GM23338 (cell line): ENCODE data around the gene DDRGK1. TPM values are rescaled to one million over a fixed set of nuclear protein-coding genes. Genes with fewer than 3 reads are reported as not detected.
A peak's percentile ranks its signal among the peaks of the same experiment; 100 is the strongest.

Source experiments
- ATAC-seq: fragments of 200-7000 bp; cut with Tn5 transposase; 3 replicates; pipeline ENCODE4 v1.9.1; 2020
- DNase-seq: peaks from one replicate; pipeline ENCODE4 v3.0.0-alpha.2; 2015; ENCODE audit warnings: low spot score
- H2AFZ ChIP-seq: fragments of 200-600 bp; sonication (generic); 2 replicates; pipeline ENCODE4 v1.8.0; 2016; ENCODE audit warnings: antibody characterized with exemption, mild to moderate bottlenecking, moderate library complexity
- H3F3A ChIP-seq: fragments of 200-600 bp; sonication (generic); replicated peaks from 2 replicates; pipeline ENCODE4 v1.8.0; 2017; ENCODE audit warnings: antibody characterized with exemption, mixed run types, low read depth
- H3K27ac ChIP-seq: fragments of 200-600 bp; sonication (generic); 2 replicates; pipeline ENCODE4 v1.6.1; 2016; ENCODE audit warnings: low read depth
- H3K27me3 ChIP-seq: fragments of 200-600 bp; sonication (generic); 2 replicates; pipeline ENCODE4 v1.8.0; 2016; ENCODE audit warnings: mild to moderate bottlenecking, mixed run types, moderate library complexity; ENCODE audit not compliant: insufficient read depth
- H3K36me3 ChIP-seq: fragments of 200-600 bp; sonication (generic); 2 replicates; pipeline ENCODE4 v1.8.0; 2016; ENCODE audit warnings: mild to moderate bottlenecking; ENCODE audit not compliant: insufficient read depth
- H3K4me1 ChIP-seq: fragments of 200-600 bp; sonication (generic); 2 replicates; pipeline ENCODE4 v1.8.0; 2016; ENCODE audit warnings: mild to moderate bottlenecking, moderate library complexity; ENCODE audit not compliant: insufficient read depth
- H3K4me2 ChIP-seq: fragments of 200-600 bp; sonication (generic); 2 replicates; pipeline ENCODE4 v1.7.1; 2017; ENCODE audit warnings: mixed run types
- H3K4me3 ChIP-seq: fragments of 200-600 bp; sonication (generic); 2 replicates; pipeline ENCODE4 v1.6.1; 2016; ENCODE audit warnings: mixed run types
- H3K79me2 ChIP-seq: fragments of 200-600 bp; sonication (generic); replicated peaks from 2 replicates; pipeline ENCODE4 v1.8.0; 2017; ENCODE audit warnings: mild to moderate bottlenecking; ENCODE audit not compliant: insufficient read depth
- H3K9me2 ChIP-seq: fragments of 200-600 bp; sonication (generic); 2 replicates; pipeline ENCODE4 v1.8.0; 2017; ENCODE audit not compliant: insufficient read depth
- H4K20me1 ChIP-seq: fragments of 200-600 bp; sonication (generic); replicated peaks from 2 replicates; pipeline ENCODE4 v1.8.0; 2017; ENCODE audit warnings: mild to moderate bottlenecking; ENCODE audit not compliant: insufficient read depth
- H3K27ac Mint-ChIP-seq: 2 replicates; pipeline ENCODE4 v1.8.0; 2020; ENCODE audit warnings: inconsistent platforms, mild to moderate bottlenecking, moderate library complexity, mixed read lengths
- H3K27me3 Mint-ChIP-seq: 3 replicates; pipeline ENCODE4 v1.8.0; 2022; ENCODE audit warnings: low read depth, mild to moderate bottlenecking, moderate library complexity, mixed read lengths, inconsistent platforms; ENCODE audit not compliant: insufficient read depth, poor library complexity
- H3K36me3 Mint-ChIP-seq: 3 replicates; pipeline ENCODE4 v1.8.0; 2021; ENCODE audit warnings: low read depth, mild to moderate bottlenecking, inconsistent platforms, moderate library complexity, mixed read lengths
- H3K4me1 Mint-ChIP-seq: 3 replicates; pipeline ENCODE4 v1.8.0; 2020; ENCODE audit warnings: mild to moderate bottlenecking, inconsistent platforms, mixed read lengths
- H3K4me3 Mint-ChIP-seq: 3 replicates; pipeline ENCODE4 v1.8.0; 2021; ENCODE audit warnings: moderate library complexity, mild to moderate bottlenecking, inconsistent platforms, mixed read lengths
- H3K9me3 Mint-ChIP-seq: 3 replicates; pipeline ENCODE4 v1.8.0; 2020; ENCODE audit warnings: moderate library complexity, mild to moderate bottlenecking, inconsistent platforms, mixed read lengths
- CREB1 ChIP-seq: fragments of 250-450 bp; sonication (Bioruptor Pico); IDR thresholded peaks from 2 replicates; pipeline ENCODE4 v1.5.0; 2020; ENCODE audit warnings: low read depth, mild to moderate bottlenecking, moderate library complexity
- CTCF ChIP-seq, 2 experiments: fragments of 200-600 bp in 1 of 2; sonication (generic) in 1 of 2; conservative IDR thresholded peaks; 2 replicates each; pipeline versions ENCODE4 v1.5.1 to v1.6.1; 2016 to 2017; ENCODE audit warnings: antibody characterized with exemption in 2 of 2, low read depth in 2 of 2, mild to moderate bottlenecking in 2 of 2, moderate library complexity in 1 of 2
- EZH2 ChIP-seq: fragments of 200-600 bp; sonication (generic); IDR thresholded peaks from one replicate; pipeline ENCODE4 v1.8.0; 2017; ENCODE audit warnings: antibody characterized with exemption, mild to moderate bottlenecking, low read depth; ENCODE audit not compliant: unreplicated experiment
- EZH2phosphoT487 ChIP-seq: fragments of 200-600 bp; sonication (generic); IDR thresholded peaks from one replicate; pipeline ENCODE4 v1.8.1; 2018; ENCODE audit warnings: antibody characterized with exemption; ENCODE audit not compliant: unreplicated experiment
- JUNB ChIP-seq: IDR thresholded peaks from one replicate; pipeline ENCODE4 v1.6.1; 2016; ENCODE audit warnings: antibody characterized with exemption; ENCODE audit not compliant: unreplicated experiment
- NANOG ChIP-seq: IDR thresholded peaks from 2 replicates; pipeline ENCODE4 v1.6.1; 2016; ENCODE audit warnings: antibody characterized with exemption, borderline replicate concordance
- POLR2AphosphoS5 ChIP-seq: IDR thresholded peaks from 2 replicates; pipeline ENCODE4 v1.6.1; 2016; ENCODE audit warnings: antibody characterized with exemption, low read depth
- STAT1 ChIP-seq: IDR thresholded peaks from one replicate; pipeline ENCODE4 v1.6.1; 2016; ENCODE audit warnings: antibody characterized with exemption; ENCODE audit not compliant: unreplicated experiment
- ZNF114 ChIP-seq: fragments of 250-450 bp; sonication (Bioruptor Pico); IDR thresholded peaks from 2 replicates; pipeline ENCODE4 v1.5.0; 2020; ENCODE audit warnings: mild to moderate bottlenecking, moderate library complexity
- ZNF331 ChIP-seq: fragments of 250-450 bp; sonication (Bioruptor Pico); IDR thresholded peaks from 2 replicates; pipeline ENCODE4 v1.5.0; 2020; ENCODE audit warnings: low read depth, mild to moderate bottlenecking, moderate library complexity
- polyA plus RNA-seq: library from polyadenylated mRNA; unstranded; fragments of >200 nt; fragmentation: Nextera tagmentation; extraction: Ambion mirVana; gene quantifications from 2 replicates; pipeline ENCODE4 v1.2.1, GENCODE V29; 2016
- total RNA-seq: library from RNA; depleted of rRNA; stranded (reverse); fragments of >200 nt; shearing (Covaris generic); gene quantifications from 2 replicates; pipeline ENCODE4 v1.2.3, GENCODE V29; 2014
- TF ChIP-seq, protein P1 (sequence below): IDR thresholded peaks from 2 replicates; pipeline ENCODE4 v1.6.1; 2016; ENCODE audit warnings: antibody characterized with exemption
- TF ChIP-seq, protein P2 (sequence below): IDR thresholded peaks from one replicate; pipeline ENCODE4 v1.6.1; 2018; ENCODE audit warnings: antibody characterized with exemption; ENCODE audit not compliant: unreplicated experiment
- TF ChIP-seq, protein P3 (sequence below): fragments of 250-450 bp; sonication (Bioruptor Pico); IDR thresholded peaks from 2 replicates; pipeline ENCODE4 v1.5.0; 2020; ENCODE audit warnings: mild to moderate bottlenecking, moderate library complexity

DDRGK1 gene
- total and polyA plus RNA-seq, 2 experiments from 2014 or later, result 44.0 to 45.5 TPM

DNA sequence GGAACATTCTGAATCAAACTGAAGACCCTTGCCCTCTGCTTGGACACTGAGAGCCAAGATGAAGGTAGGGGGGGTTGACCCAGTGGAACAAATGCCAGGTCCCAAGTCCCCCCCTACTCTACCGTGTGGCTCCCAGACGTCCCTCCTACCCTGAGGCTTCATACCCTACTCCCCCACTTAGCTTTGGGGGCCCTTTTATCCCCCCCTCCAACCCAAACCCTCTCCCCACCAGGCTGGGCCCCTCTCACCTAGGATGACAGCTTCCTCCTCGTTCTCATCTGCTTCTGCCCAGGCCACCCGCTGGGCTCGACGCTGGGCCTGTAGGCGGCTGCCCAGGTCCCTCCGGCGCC lies 1.5 kb downstream of the DDRGK1 start:
- H3K79me2 ChIP-seq, result peaks cover 11% of the 10 kb centered on the region
- H3K9me3 Mint-ChIP-seq, result no peaks in the 10 kb centered on the region; the same call in 2 of the 3 replicates
- no peaks in the 10 kb centered on the region for H3K27me3 ChIP-seq
- no peak overlapping the region for H3K27ac Mint-ChIP-seq
- H2AFZ ChIP-seq, result no peak overlapping the region
- H3K36me3 ChIP-seq, result peaks cover 7% of the 10 kb centered on the region
- no peaks in the 10 kb centered on the region for H3F3A ChIP-seq
- peaks cover 34% of the 10 kb centered on the region for H3K36me3 Mint-ChIP-seq
- TF ChIP-seq CREB1 (CRISPR knock-in tag) (no peak), ZNF331 (CRISPR knock-in tag) (no peak), STAT1 (no peak), POLR2AphosphoS5 (no peak), ZNF114 (CRISPR knock-in tag) (no peak), CTCF (conservative IDR thresholded peaks at IDR 0.05; ENCODE audit: low read depth in 2 of 2) (no peak), EZH2 (no peak), JUNB (no peak), EZH2phosphoT487 (no peak), NANOG (no peak)
- TF ChIP-seq, protein P1, sequence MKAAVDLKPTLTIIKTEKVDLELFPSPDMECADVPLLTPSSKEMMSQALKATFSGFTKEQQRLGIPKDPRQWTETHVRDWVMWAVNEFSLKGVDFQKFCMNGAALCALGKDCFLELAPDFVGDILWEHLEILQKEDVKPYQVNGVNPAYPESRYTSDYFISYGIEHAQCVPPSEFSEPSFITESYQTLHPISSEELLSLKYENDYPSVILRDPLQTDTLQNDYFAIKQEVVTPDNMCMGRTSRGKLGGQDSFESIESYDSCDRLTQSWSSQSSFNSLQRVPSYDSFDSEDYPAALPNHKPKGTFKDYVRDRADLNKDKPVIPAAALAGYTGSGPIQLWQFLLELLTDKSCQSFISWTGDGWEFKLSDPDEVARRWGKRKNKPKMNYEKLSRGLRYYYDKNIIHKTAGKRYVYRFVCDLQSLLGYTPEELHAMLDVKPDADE, result no peak
- TF ChIP-seq, protein P2, sequence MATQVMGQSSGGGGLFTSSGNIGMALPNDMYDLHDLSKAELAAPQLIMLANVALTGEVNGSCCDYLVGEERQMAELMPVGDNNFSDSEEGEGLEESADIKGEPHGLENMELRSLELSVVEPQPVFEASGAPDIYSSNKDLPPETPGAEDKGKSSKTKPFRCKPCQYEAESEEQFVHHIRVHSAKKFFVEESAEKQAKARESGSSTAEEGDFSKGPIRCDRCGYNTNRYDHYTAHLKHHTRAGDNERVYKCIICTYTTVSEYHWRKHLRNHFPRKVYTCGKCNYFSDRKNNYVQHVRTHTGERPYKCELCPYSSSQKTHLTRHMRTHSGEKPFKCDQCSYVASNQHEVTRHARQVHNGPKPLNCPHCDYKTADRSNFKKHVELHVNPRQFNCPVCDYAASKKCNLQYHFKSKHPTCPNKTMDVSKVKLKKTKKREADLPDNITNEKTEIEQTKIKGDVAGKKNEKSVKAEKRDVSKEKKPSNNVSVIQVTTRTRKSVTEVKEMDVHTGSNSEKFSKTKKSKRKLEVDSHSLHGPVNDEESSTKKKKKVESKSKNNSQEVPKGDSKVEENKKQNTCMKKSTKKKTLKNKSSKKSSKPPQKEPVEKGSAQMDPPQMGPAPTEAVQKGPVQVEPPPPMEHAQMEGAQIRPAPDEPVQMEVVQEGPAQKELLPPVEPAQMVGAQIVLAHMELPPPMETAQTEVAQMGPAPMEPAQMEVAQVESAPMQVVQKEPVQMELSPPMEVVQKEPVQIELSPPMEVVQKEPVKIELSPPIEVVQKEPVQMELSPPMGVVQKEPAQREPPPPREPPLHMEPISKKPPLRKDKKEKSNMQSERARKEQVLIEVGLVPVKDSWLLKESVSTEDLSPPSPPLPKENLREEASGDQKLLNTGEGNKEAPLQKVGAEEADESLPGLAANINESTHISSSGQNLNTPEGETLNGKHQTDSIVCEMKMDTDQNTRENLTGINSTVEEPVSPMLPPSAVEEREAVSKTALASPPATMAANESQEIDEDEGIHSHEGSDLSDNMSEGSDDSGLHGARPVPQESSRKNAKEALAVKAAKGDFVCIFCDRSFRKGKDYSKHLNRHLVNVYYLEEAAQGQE, result no peak
- TF ChIP-seq, protein P3, sequence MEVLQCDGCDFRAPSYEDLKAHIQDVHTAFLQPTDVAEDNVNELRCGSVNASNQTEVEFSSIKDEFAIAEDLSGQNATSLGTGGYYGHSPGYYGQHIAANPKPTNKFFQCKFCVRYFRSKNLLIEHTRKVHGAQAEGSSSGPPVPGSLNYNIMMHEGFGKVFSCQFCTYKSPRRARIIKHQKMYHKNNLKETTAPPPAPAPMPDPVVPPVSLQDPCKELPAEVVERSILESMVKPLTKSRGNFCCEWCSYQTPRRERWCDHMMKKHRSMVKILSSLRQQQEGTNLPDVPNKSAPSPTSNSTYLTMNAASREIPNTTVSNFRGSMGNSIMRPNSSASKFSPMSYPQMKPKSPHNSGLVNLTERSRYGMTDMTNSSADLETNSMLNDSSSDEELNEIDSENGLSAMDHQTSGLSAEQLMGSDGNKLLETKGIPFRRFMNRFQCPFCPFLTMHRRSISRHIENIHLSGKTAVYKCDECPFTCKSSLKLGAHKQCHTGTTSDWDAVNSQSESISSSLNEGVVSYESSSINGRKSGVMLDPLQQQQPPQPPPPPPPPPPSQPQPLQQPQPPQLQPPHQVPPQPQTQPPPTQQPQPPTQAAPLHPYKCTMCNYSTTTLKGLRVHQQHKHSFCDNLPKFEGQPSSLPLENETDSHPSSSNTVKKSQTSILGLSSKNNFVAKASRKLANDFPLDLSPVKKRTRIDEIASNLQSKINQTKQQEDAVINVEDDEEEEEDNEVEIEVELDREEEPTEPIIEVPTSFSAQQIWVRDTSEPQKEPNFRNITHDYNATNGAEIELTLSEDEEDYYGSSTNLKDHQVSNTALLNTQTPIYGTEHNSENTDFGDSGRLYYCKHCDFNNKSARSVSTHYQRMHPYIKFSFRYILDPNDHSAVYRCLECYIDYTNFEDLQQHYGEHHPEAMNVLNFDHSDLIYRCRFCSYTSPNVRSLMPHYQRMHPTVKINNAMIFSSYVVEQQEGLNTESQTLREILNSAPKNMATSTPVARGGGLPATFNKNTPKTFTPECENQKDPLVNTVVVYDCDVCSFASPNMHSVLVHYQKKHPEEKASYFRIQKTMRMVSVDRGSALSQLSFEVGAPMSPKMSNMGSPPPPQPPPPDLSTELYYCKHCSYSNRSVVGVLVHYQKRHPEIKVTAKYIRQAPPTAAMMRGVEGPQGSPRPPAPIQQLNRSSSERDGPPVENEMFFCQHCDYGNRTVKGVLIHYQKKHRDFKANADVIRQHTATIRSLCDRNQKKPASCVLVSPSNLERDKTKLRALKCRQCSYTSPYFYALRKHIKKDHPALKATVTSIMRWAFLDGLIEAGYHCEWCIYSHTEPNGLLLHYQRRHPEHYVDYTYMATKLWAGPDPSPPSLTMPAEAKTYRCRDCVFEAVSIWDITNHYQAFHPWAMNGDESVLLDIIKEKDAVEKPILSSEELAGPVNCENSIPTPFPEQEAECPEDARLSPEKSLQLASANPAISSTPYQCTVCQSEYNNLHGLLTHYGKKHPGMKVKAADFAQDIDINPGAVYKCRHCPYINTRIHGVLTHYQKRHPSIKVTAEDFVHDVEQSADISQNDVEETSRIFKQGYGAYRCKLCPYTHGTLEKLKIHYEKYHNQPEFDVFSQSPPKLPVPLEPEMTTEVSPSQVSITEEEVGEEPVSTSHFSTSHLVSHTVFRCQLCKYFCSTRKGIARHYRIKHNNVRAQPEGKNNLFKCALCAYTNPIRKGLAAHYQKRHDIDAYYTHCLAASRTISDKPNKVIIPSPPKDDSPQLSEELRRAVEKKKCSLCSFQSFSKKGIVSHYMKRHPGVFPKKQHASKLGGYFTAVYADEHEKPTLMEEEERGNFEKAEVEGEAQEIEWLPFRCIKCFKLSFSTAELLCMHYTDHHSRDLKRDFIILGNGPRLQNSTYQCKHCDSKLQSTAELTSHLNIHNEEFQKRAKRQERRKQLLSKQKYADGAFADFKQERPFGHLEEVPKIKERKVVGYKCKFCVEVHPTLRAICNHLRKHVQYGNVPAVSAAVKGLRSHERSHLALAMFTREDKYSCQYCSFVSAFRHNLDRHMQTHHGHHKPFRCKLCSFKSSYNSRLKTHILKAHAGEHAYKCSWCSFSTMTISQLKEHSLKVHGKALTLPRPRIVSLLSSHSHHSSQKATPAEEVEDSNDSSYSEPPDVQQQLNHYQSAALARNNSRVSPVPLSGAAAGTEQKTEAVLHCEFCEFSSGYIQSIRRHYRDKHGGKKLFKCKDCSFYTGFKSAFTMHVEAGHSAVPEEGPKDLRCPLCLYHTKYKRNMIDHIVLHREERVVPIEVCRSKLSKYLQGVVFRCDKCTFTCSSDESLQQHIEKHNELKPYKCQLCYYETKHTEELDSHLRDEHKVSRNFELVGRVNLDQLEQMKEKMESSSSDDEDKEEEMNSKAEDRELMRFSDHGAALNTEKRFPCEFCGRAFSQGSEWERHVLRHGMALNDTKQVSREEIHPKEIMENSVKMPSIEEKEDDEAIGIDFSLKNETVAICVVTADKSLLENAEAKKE, result no peak
- H3K4me1 Mint-ChIP-seq, result peaks cover 5% of the 10 kb centered on the region; the same call in 2 of the 3 replicates
- peak overlapping the region; percentile 97; the same call in 2 of the 3 replicates for H3K4me3 Mint-ChIP-seq
- peaks cover 22% of the 10 kb centered on the region for H3K27me3 Mint-ChIP-seq
- peaks cover 5% of the 10 kb centered on the region for H3K4me1 ChIP-seq
- peak overlapping the region; percentile 99 for H3K4me2 ChIP-seq
- H3K9me2 ChIP-seq, result no peaks in the 10 kb centered on the region
- ATAC-seq, result no peak
- H4K20me1 ChIP-seq, result no peaks in the 10 kb centered on the region
- DNase-seq, result no peak
- peak overlapping the region; percentile 73 for H3K4me3 ChIP-seq
- H3K27ac ChIP-seq, result no peak overlapping the region
